Fibroblast of villous mesenchyme (primary cell): ENCODE data around the gene MATR3. TPM values are rescaled to one million over a fixed set of nuclear protein-coding genes. Genes with fewer than 3 reads are reported as not detected.

Experiments
- DNase-seq: peaks from one replicate; pipeline ENCODE4 v3.0.0-alpha.2; 2010; ENCODE audit warnings: low read depth
- H3K4me3 ChIP-seq: 2 replicates; pipeline ENCODE4 v1.5.1; 2011; ENCODE audit warnings: low read depth, mild to moderate bottlenecking, low read length
- total RNA-seq: library from RNA; depleted of rRNA; stranded (reverse); fragments of >200 nt; gene quantifications from 2 replicates; pipeline ENCODE4 v1.2.3, GENCODE V29; 2012
- TF ChIP-seq, protein P1 (sequence below): IDR thresholded peaks from 2 replicates; pipeline ENCODE4 v1.5.1; 2012; ENCODE audit warnings: low read depth, mild to moderate bottlenecking, low read length; ENCODE audit not compliant: insufficient read depth

MATR3 gene
- total RNA-seq, 1 donor, result 239 TPM

DNA sequence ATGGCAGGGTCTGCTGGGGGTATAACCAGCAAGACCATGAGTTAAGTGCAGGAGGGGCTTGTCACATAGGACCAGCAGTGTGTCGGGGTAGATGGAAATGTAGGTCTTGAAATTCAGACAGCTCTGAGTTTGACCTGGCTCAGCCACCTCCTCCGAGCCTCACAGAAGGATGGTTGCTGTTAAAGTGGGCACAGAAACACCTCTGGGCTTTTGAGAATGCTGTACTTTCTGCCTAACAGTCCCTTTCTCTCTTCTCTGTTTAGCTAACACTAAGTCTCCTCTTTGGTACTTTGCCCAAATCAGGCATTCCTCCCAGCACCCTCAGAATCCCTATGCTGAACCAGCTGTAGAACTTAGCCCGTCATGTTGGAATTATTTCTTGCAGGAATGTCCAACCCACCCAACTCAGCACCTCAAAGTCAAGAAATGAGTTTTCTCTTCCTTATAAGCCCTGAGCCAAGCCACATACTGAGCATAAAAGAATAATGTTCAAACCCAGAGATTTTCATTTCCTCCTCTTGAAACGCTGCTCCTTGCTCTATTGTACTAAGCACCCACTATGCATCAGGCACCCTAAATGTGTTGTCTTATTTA is 41.7 kb upstream of the MATR3 start:
- TF ChIP-seq, protein P1, sequence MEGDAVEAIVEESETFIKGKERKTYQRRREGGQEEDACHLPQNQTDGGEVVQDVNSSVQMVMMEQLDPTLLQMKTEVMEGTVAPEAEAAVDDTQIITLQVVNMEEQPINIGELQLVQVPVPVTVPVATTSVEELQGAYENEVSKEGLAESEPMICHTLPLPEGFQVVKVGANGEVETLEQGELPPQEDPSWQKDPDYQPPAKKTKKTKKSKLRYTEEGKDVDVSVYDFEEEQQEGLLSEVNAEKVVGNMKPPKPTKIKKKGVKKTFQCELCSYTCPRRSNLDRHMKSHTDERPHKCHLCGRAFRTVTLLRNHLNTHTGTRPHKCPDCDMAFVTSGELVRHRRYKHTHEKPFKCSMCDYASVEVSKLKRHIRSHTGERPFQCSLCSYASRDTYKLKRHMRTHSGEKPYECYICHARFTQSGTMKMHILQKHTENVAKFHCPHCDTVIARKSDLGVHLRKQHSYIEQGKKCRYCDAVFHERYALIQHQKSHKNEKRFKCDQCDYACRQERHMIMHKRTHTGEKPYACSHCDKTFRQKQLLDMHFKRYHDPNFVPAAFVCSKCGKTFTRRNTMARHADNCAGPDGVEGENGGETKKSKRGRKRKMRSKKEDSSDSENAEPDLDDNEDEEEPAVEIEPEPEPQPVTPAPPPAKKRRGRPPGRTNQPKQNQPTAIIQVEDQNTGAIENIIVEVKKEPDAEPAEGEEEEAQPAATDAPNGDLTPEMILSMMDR, result no peak
- no peak for DNase-seq
- no peak overlapping the region for H3K4me3 ChIP-seq

DNA sequence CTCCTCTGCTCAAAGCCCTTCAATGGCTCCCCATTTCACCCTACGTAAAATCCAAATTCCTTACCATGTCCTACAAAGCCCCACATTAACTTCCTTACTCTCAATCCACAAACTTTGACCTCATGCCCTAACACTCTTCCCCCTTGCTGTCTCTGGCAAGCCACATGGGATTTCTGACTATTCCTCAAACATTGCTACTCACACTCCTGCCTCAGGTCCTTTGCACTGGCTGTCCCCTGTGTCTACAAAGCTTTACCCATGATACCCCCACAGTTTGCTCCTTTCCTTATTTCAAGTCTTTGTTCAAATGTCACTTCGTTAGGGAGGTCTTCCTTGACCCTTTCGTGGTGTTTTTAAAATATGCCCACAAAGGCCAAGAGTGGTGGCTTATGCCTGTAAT is 40.4 kb upstream of the MATR3 start:
- H3K4me3 ChIP-seq, result no peak overlapping the region
- DNase-seq, result no peak
- TF ChIP-seq, protein P1, result no peak

DNA sequence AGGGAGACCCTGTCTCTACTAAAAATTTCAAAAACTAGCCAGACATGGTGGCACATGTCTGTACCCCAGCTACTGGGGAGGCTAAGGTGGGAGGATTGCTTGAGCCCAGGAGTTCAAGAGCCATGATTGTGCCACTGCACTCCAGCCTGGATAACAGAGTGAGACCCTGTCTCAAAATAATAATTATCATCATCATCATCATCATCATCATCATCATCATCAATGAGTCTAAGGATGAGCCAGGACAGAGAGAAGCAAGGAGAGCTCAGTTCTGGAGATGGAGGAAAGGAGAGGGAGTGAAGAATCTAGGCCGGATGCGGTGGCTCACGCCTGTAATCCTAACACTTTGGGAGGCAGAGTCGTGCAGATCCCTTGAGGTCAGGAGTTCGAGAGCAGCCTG is 36.7 kb upstream of the MATR3 start:
- TF ChIP-seq, protein P1, result no peak
- DNase-seq, result no peak

DNA sequence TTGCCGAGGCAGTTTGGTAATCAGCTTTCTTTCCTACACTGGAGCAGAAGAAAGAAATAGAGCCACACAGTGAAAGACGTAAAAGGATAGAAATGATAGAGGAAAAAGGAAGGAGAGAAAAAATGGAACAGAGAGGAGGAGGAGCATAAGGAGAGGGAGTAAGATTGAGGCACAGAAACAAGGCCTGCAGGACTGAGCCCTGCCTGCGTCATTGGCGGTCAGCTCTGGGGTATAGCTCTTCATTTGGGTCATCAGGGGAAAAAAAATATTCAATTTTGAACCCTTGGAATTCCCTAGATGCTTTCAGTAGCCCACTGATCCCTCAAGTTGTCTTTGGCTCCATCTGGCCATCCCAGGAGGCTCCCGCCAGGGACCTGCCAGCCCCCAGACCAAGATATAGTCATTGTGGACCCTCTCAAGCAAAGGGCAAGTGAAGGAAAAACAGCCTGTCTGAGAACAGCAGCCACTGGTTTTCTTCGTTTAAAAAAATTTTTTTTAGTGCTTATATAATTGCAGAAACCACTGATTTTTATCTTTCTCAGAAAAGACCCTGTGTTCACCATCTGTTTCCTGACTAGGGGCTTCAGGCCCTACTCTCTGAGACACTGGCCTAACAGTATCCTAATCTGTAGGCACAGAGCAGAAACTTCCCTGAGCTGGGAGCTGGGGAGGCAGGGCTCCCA is 31.3 kb upstream of the MATR3 start:
- no peak for DNase-seq
- TF ChIP-seq, protein P1, result no peak
- H3K4me3 ChIP-seq, result no peak overlapping the region

More for the DNA sequence above, 36.7 kb upstream of the MATR3 start:
- no peak overlapping the region for H3K4me3 ChIP-seq

DNA sequence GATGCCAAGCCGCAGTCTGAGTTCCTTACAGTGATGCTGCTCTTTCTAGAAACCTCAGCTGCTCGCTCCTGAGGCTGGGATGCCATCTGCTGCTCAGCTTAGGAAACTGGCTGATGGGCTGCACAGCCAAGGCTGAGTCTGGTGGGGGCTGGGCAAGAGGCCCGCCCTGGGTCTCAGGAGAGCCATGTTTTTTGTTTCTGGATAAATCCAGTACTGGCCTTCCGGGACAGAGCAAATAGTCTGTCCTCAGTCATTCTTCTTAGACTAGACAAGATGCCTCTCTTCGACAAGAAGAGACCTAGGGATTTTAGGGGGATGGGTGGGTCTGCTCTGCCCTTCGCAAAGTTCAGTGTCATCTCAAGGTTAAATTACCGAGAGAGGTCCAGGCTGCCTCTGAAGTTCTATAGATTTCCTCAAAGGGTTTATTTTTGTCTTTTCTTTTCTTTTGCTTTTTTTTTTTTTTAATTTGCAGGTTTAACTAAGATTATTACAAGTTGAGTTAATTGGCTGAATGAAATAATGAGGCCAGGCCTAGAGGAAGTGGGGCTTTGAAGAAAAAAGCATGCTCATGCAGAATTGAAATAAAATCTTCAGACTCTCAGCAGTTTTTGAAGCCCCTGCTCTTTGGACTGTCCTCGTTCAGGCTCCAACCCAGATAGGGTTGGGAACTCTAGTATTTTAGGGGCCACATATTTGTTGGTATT is 30.6 kb upstream of the MATR3 start:
- DNase-seq, result peak; percentile 91
- TF ChIP-seq, protein P1, result peak; percentile 97

DNA sequence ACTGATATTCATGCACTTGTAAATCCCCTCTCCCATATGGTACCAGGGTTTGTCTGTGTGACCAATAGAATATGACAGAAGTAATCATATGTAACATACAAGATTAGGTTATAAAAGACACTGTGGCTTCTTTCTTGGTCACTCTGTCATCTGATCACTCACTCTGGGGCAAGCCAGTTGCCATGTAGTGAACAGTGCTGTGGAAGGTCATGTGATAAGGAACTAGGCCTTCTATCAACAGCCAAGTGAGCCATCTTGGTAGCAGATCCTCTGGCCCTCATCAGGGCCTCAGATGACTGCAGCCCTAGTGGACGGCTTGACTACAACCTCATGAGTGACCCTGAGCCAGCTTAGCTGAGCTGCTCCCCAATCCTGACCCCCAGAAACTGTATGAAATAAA is 30.0 kb upstream of the MATR3 start:
- H3K4me3 ChIP-seq, result no peak overlapping the region
- no peak for DNase-seq
- TF ChIP-seq, protein P1, result no peak

More for the DNA sequence above, 30.6 kb upstream of the MATR3 start:
- H3K4me3 ChIP-seq, result no peak overlapping the region
